Activated CD8-positive, alpha-beta memory T cell treated with anti-CD3 and anti-CD28 coated beads for 4 hours (primary cell): ENCODE data around the gene SHANK2.

Experiments
- DNase-seq, 2 donors: peaks; one replicate each; pipeline ENCODE4 v3.0.0-alpha.2; 2020; ENCODE audit warnings: low read depth in 2 of 2

Gene SHANK2

GRCh38 chr11:71222318-71223080, 29.9 kb downstream of the SHANK2 start:
- no peak for DNase-seq

- DNase-seq = no peak
Observed at GRCh38 chr11:71221821-71222220, 30.6 kb downstream of the SHANK2 start.

- no peak for DNase-seq
Observed at GRCh38 chr11:71221201-71221600, 31.2 kb downstream of the SHANK2 start.

- no peak for DNase-seq
Observed at GRCh38 chr11:71218789-71219499, 33.4 kb downstream of the SHANK2 start.

- no peak for DNase-seq
Observed at GRCh38 chr11:71215425-71215965, 36.9 kb downstream of the SHANK2 start.

- no peak for DNase-seq
Observed at GRCh38 chr11:71214553-71215424, 37.6 kb downstream of the SHANK2 start.

GRCh38 chr11:71213696-71214552, 38.5 kb downstream of the SHANK2 start:
- no peak for DNase-seq

GRCh38 chr11:71212871-71213559, 39.4 kb downstream of the SHANK2 start:
- DNase-seq = no peak

GRCh38 chr11:71211631-71212030, 40.7 kb downstream of the SHANK2 start:
- no peak for DNase-seq

- DNase-seq = no peak
Observed at GRCh38 chr11:71210861-71211260, 41.5 kb downstream of the SHANK2 start.

- no peak for DNase-seq
Observed at GRCh38 chr11:71209656-71210055, 42.7 kb downstream of the SHANK2 start.

GRCh38 chr11:71209181-71209580, 43.2 kb downstream of the SHANK2 start:
- no peak for DNase-seq

GRCh38 chr11:71208011-71208774, 44.2 kb downstream of the SHANK2 start:
- DNase-seq = no peak

- DNase-seq = no peak
Observed at GRCh38 chr11:71207563-71207962, 44.8 kb downstream of the SHANK2 start.

- no peak for DNase-seq
Observed at GRCh38 chr11:71206186-71206585, 46.2 kb downstream of the SHANK2 start.

GRCh38 chr11:71204748-71205664, 47.4 kb downstream of the SHANK2 start:
- no peak for DNase-seq

- no peak for DNase-seq
Observed at GRCh38 chr11:71204294-71204693, 48.1 kb downstream of the SHANK2 start.

- no peak for DNase-seq
Observed at GRCh38 chr11:71203681-71204080, 48.7 kb downstream of the SHANK2 start.

- DNase-seq = no peak
Observed at GRCh38 chr11:71202966-71203365, 49.4 kb downstream of the SHANK2 start.
